Thymus (tissue), 11 donors: ENCODE measurements around the gene PARD3B. TPM values are rescaled to one million over a fixed set of nuclear protein-coding genes. Genes with fewer than 3 reads are reported as not detected.
A peak's percentile ranks its signal among the peaks of the same experiment; 100 is the strongest.

Experiments used
- DNase-seq, 9 donors: peaks; one replicate each; pipeline ENCODE4 v3.0.0-alpha.2; 2013; ENCODE audit warnings: low spot score in 9 of 9, low read depth in 6 of 9, missing footprints in 1 of 9
- H3K27ac ChIP-seq, 2 donors: one replicate each; pipeline ENCODE4 v1.5.1; 2013; ENCODE audit warnings: control low read depth in 1 of 2, low read depth in 1 of 2, low read length in 1 of 2, mild to moderate bottlenecking in 1 of 2, moderate library complexity in 1 of 2
- H3K27me3 ChIP-seq, 2 donors: one replicate each; pipeline ENCODE4 v1.5.1; 2013; ENCODE audit warnings: low read length in 1 of 2; ENCODE audit not compliant: control insufficient read depth in 2 of 2, insufficient read depth in 1 of 2
- H3K36me3 ChIP-seq, 2 donors: one replicate each; pipeline ENCODE4 v1.5.1; 2013; ENCODE audit warnings: low read length in 1 of 2, mild to moderate bottlenecking in 1 of 2, moderate library complexity in 1 of 2; ENCODE audit not compliant: control insufficient read depth in 2 of 2, insufficient read depth in 2 of 2
- H3K4me1 ChIP-seq, 2 donors: one replicate each; pipeline ENCODE4 v1.5.1; 2013; ENCODE audit warnings: low read length in 2 of 2; ENCODE audit not compliant: control insufficient read depth in 2 of 2, insufficient read depth in 2 of 2
- H3K4me3 ChIP-seq, 2 donors: one replicate each; pipeline ENCODE4 v1.5.1; 2013; ENCODE audit warnings: low read length in 2 of 2, control low read depth in 1 of 2, mild to moderate bottlenecking in 1 of 2
- H3K9me3 ChIP-seq, 2 donors: one replicate each; pipeline ENCODE4 v1.5.1; 2013; ENCODE audit warnings: low read length in 1 of 2, mild to moderate bottlenecking in 1 of 2; ENCODE audit not compliant: control insufficient read depth in 2 of 2, insufficient read depth in 1 of 2
- WGBS: extraction: QIAGEN DNeasy Blood & Tissue Kit; methylation state at CpG from one replicate; pipeline ENCODE4 v1.1.7; 2013; 5-methylcytosine and 5-hydroxymethylcytosine counted together
- polyA plus RNA-seq: library from polyadenylated mRNA; stranded (reverse); fragments of 200-250 nt; gene quantifications from one replicate; pipeline ENCODE4 v1.2.3, GENCODE V29; 2013
- total RNA-seq: library from RNA; stranded (reverse); fragments of 120-200 nt; gene quantifications from one replicate; pipeline ENCODE4 v1.2.4, GENCODE V29; 2013
- donor health status: healthy.

Gene PARD3B
- total and polyA plus RNA-seq, 2 donors = 1.0 to 2.4 TPM

DNA sequence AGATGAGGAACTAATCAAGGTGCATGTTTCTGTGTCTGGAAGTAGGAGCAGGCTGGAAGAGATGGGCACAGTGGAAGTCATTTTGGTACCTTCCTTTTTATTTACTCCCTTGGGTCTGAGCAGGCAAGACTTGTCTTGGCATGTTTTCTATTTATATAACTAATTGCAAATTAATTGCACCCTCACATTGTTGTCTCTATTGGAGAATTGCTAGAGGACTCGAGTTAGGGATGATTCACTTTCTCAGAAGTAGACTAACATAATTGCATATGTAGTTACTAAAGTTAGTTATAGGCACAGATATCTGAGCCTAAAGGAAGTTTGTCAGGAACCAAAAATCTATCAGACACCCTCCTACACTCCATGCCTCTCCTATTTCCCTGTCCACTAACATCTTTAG, 1044.2 kb downstream of the PARD3B start:
- no peaks in the 10 kb centered on the region for H3K27me3 ChIP-seq
- H3K36me3 ChIP-seq = no peaks in the 10 kb centered on the region
- 61% methylated on average over 1 of the region's 1 CpG for WGBS
- H3K9me3 ChIP-seq = no peaks in the 10 kb centered on the region
- H3K27ac ChIP-seq = no peak overlapping the region
- H3K4me1 ChIP-seq = no peaks in the 10 kb centered on the region
- no peak for DNase-seq
- H3K4me3 ChIP-seq = no peak overlapping the region

DNA sequence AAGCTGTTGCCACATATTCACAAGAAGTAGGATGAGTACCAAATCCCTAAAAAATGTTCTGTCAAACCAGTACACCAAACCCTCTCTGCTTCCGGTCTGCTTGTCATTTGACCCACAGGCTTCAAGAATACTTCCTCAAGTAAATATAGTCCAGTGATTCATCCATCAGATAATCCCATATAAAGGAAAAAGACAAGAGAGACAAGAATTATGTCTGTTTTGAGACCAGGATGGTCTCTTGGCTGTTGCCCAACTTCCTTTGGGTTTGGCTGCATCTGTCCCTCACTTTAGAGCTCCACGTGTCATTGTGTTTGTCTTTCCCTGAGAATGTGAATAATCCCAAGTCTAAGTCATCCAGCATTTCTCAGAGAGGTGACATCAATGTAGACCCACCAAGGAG, 1045.5 kb downstream of the PARD3B start:
- H3K27ac ChIP-seq = no peak overlapping the region
- H3K4me3 ChIP-seq = no peak overlapping the region
- 93% methylated on average over 2 of the region's 2 CpGs for WGBS
- no peaks in the 10 kb centered on the region for H3K27me3 ChIP-seq
- no peaks in the 10 kb centered on the region for H3K9me3 ChIP-seq
- H3K4me1 ChIP-seq = no peaks in the 10 kb centered on the region
- no peak for DNase-seq
- H3K36me3 ChIP-seq = no peaks in the 10 kb centered on the region

- 94% methylated on average over 4 of the region's 4 CpGs for WGBS
- Histone ChIP-seq H3K4me1 (no peaks in the 10 kb centered on the region), H3K27me3 (no peaks in the 10 kb centered on the region), H3K27ac (no peak overlapping the region), H3K9me3 (no peaks in the 10 kb centered on the region), H3K36me3 (no peaks in the 10 kb centered on the region), H3K4me3 (no peak overlapping the region)
- DNase-seq = no peak
These were observed 1048.6 kb downstream of the PARD3B start for GRCh38 chr2:205593891-205594290.

GRCh38 chr2:205596581-205596980, 1051.3 kb downstream of the PARD3B start:
- H3K4me3 ChIP-seq = no peak overlapping the region
- H3K9me3 ChIP-seq = no peaks in the 10 kb centered on the region
- 92% methylated on average over 2 of the region's 2 CpGs for WGBS
- no peaks in the 10 kb centered on the region for H3K36me3 ChIP-seq
- H3K27ac ChIP-seq = no peak overlapping the region
- no peak for DNase-seq
- H3K27me3 ChIP-seq = no peaks in the 10 kb centered on the region
- H3K4me1 ChIP-seq = no peaks in the 10 kb centered on the region

DNA sequence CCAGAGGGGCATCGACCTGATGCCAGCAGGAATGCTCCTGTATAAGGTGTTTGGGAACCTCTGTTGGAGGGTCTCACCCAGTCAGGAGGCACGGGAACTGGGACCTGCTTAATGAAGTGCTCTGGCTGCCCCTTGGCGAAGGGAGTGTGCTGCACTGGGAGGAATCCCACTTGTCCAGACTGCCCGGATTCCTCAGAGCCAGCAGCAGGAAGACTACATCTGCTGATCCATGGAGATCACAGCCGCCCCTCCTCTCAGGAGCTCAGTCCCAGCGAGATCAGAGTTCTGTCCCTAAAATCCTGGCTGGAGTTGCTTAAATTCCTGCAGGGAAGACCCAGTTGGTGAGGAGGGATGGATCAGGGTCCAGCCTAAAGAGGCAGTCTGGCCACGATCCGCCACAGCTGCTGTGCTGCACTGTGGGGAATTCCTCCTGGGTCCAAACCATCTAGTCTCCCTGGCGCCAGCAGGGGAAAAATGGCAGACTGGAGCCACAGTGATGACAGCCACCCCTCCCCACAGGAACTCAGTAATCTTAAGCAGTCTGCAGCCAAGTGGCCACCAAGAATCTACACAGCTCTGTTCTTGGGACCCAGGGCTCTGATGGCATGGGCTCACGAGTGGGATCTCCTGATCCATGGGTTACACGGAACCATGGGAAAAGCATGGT, 1060.5 kb downstream of the PARD3B start:
- no peak for DNase-seq
- 95% methylated on average over 11 of the region's 11 CpGs for WGBS
- no peaks in the 10 kb centered on the region for H3K27me3 ChIP-seq
- H3K27ac ChIP-seq = no peak overlapping the region
- H3K9me3 ChIP-seq = peaks cover 0 to 5% of the 10 kb centered on the region in 2 donors
- no peaks in the 10 kb centered on the region for H3K36me3 ChIP-seq
- no peak overlapping the region for H3K4me3 ChIP-seq
- no peaks in the 10 kb centered on the region for H3K4me1 ChIP-seq

DNA sequence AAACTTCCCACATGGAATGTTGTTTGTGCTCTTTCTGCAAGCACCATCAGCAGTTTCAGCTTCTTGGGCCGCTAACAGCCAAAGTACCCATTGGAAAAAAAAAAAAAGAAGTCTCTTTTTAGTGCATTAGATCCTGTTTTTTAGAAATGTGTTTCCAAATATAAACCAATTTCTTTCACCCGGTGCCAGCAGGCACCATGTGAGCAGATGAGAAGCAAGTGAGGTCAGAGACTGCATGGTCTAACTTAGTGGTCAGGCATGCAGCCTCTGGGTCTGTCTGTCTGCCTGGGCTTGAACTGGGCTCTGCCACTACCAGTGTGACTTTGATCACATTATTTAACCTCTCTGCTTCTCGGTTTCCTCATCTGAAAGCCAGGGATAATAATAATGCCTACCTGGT, 1061.9 kb downstream of the PARD3B start:
- 91% methylated on average over 3 of the region's 3 CpGs for WGBS
- no peak for DNase-seq
- no peaks in the 10 kb centered on the region for H3K4me1 ChIP-seq
- no peak overlapping the region for H3K27ac ChIP-seq
- H3K36me3 ChIP-seq = no peaks in the 10 kb centered on the region
- H3K27me3 ChIP-seq = peaks cover 0 to 2% of the 10 kb centered on the region in 2 donors
- no peak overlapping the region for H3K4me3 ChIP-seq
- peaks cover 0 to 5% of the 10 kb centered on the region in 2 donors for H3K9me3 ChIP-seq

- 39% methylated on average over 8 of the region's 8 CpGs for WGBS
- Histone ChIP-seq H3K36me3 (no peaks in the 10 kb centered on the region), H3K4me3 (no peak overlapping the region), H3K9me3 (peaks cover 0 to 5% of the 10 kb centered on the region in 2 donors), H3K27me3 (peaks cover 0 to 2% of the 10 kb centered on the region in 2 donors), H3K4me1 (peaks cover 0 to 6% of the 10 kb centered on the region in 2 donors), H3K27ac (no peak overlapping the region)
- no peak for DNase-seq
These were observed 1063.8 kb downstream of the PARD3B start for GRCh38 chr2:205609113-205609512.

- no peak overlapping the region for H3K27ac ChIP-seq
- H3K4me3 ChIP-seq = no peak overlapping the region
- peaks cover 0 to 7% of the 10 kb centered on the region in 2 donors for H3K27me3 ChIP-seq
- H3K9me3 ChIP-seq = peaks cover 0 to 9% of the 10 kb centered on the region in 2 donors
- H3K4me1 ChIP-seq = peaks cover 0 to 6% of the 10 kb centered on the region in 2 donors
- 93% methylated on average over 1 of the region's 1 CpG for WGBS
- no peaks in the 10 kb centered on the region for H3K36me3 ChIP-seq
- no peak for DNase-seq
These were observed 1065.2 kb downstream of the PARD3B start for GRCh38 chr2:205610437-205610836.

DNA sequence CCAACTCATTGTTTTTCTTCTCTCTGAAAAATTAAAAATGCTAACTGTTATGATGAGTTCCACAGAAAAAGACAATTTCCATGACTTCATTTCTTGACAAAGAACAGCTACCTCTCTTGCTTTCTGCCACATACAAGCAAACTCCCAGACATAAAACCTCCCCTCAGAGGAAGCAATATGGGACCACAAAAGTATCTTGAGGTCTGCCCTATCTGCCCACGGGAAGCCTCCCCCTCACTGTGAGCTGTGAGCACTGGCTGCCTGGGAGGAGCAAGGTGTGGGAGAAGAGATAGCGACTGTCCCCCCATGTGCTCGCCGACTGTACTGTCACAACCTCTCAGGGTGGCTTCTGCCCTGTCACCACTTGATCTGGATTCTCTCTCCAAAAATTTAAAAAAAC, 1067.4 kb downstream of the PARD3B start:
- Histone ChIP-seq H3K9me3 (peaks cover 0 to 5% of the 10 kb centered on the region in 2 donors), H3K27ac (no peak overlapping the region), H3K27me3 (peaks cover 0 to 9% of the 10 kb centered on the region in 2 donors), H3K4me3 (no peak overlapping the region), H3K36me3 (no peaks in the 10 kb centered on the region), H3K4me1 (peaks cover 0 to 6% of the 10 kb centered on the region in 2 donors)
- DNase-seq = peak in 7 of 9 donors; percentile 13 to 67 (median 31)
- 6% methylated on average over 4 of the region's 4 CpGs for WGBS
